CD4-positive, alpha-beta T cell treated with Interleukin-4 for 1 hour (primary cell): ENCODE measurements around the gene MOCS1.
"Not testable (repeated sequence)": the region's sequence is repeated elsewhere in the genome, so short reads cannot be mapped to it uniquely, and the experiment has no call there.

Experiments used
- DNase-seq, 2 donors: peaks; one replicate each; pipeline ENCODE4 v3.0.0-alpha.2; 2020 to 2022

MOCS1 gene

GRCh38 chr6:39934131-39934757 is at the start of gene MOCS1:
TSS of gene MOCS1 (minus strand) at chr6:39934462. CDS start at chr6:39934417, 45 bp downstream.
- peak; percentile 17 to 24 for DNase-seq

GRCh38 chr6:39984051-39984450 is 49.8 kb upstream of the MOCS1 start:
- no peak for DNase-seq

- DNase-seq: no peak
Measured at GRCh38 chr6:39983193-39983592, 48.9 kb upstream of the MOCS1 start.

GRCh38 chr6:39982720-39983119 is 48.5 kb upstream of the MOCS1 start:
- no peak for DNase-seq

GRCh38 chr6:39980839-39981580 is 46.7 kb upstream of the MOCS1 start:
- DNase-seq: peak in 1 of 2 donors; percentile 3

- no peak for DNase-seq
Measured at GRCh38 chr6:39979461-39980328, 45.4 kb upstream of the MOCS1 start.

GRCh38 chr6:39978240-39978639 is 44.0 kb upstream of the MOCS1 start:
- no peak for DNase-seq

- no peak for DNase-seq
Measured at GRCh38 chr6:39973661-39974060, 39.4 kb upstream of the MOCS1 start.

GRCh38 chr6:39972717-39973116 is 38.5 kb upstream of the MOCS1 start:
- not testable (repeated sequence) for DNase-seq

- not testable (repeated sequence) for DNase-seq
Measured at GRCh38 chr6:39971131-39971530, 36.9 kb upstream of the MOCS1 start.

GRCh38 chr6:39965751-39966150 is 31.5 kb upstream of the MOCS1 start:
- no peak for DNase-seq

GRCh38 chr6:39964530-39964929 is 30.3 kb upstream of the MOCS1 start:
- no peak for DNase-seq

GRCh38 chr6:39964094-39964493 is 29.8 kb upstream of the MOCS1 start:
- DNase-seq: no peak

- no peak for DNase-seq
Measured at GRCh38 chr6:39962831-39963230, 28.6 kb upstream of the MOCS1 start.

GRCh38 chr6:39961178-39961577 is 26.9 kb upstream of the MOCS1 start:
- no peak for DNase-seq

GRCh38 chr6:39958947-39959346 is 24.7 kb upstream of the MOCS1 start:
- DNase-seq: no peak

GRCh38 chr6:39956936-39957335 is 22.7 kb upstream of the MOCS1 start:
- no peak for DNase-seq

GRCh38 chr6:39953076-39953618 is 18.9 kb upstream of the MOCS1 start:
- DNase-seq: no peak

- no peak for DNase-seq
Measured at GRCh38 chr6:39952167-39952566, 17.9 kb upstream of the MOCS1 start.

GRCh38 chr6:39951716-39952115 is 17.5 kb upstream of the MOCS1 start:
- no peak for DNase-seq

- DNase-seq: no peak
Measured at GRCh38 chr6:39951191-39951590, 16.9 kb upstream of the MOCS1 start.

GRCh38 chr6:39950125-39950720 is 16.0 kb upstream of the MOCS1 start:
- no peak for DNase-seq
